Measurements from ENCODE around the gene CEP170B.
"Not testable (repeated sequence)": the region's sequence is repeated elsewhere in the genome, so short reads cannot be mapped to it uniquely, and the experiment has no call there.

CEP170B gene

GRCh38 chr14:104887623-104888488, 22.8 kb downstream of the CEP170B start:
- H3K4me2 ChIP-seq (ENCODE audit: low read depth, low read length, poor library complexity, severe bottlenecking), result no peak overlapping the region
- no peak overlapping the region for H3K9ac ChIP-seq (ENCODE audit: low read depth, low read length, poor library complexity, severe bottlenecking)
- no peak for TF ChIP-seq CTCF (conservative IDR thresholded peaks at IDR 0.05; ENCODE audit: low read length)
- no peak for TF ChIP-seq EZH2phosphoT487 (IDR thresholded peaks at IDR 0.05; ENCODE audit: borderline replicate concordance)
- no peak overlapping the region for H2AFZ ChIP-seq (ENCODE audit: low read length)
- H4K20me1 ChIP-seq (ENCODE audit: insufficient read depth, low read length, poor library complexity, severe bottlenecking), result no peaks in the 10 kb centered on the region
- no peaks in the 10 kb centered on the region for H3K4me1 ChIP-seq (ENCODE audit: insufficient read depth, low read length, poor library complexity, severe bottlenecking)
- no peaks in the 10 kb centered on the region for H3F3A ChIP-seq (ENCODE audit: low read depth)
- H3K4me3 ChIP-seq (ENCODE audit: low read length, poor library complexity, severe bottlenecking), result no peak overlapping the region
- H3K36me3 ChIP-seq (ENCODE audit: insufficient read depth, low read length), result no peaks in the 10 kb centered on the region
- H3K9me3 ChIP-seq (ENCODE audit: insufficient read depth, low read depth, low read length), result no peaks in the 10 kb centered on the region
- H3K79me2 ChIP-seq (ENCODE audit: insufficient read depth, low read length), result no peaks in the 10 kb centered on the region
- no peaks in the 10 kb centered on the region for H3K9me2 ChIP-seq (replicated peaks; ENCODE audit: low read depth, low read length)
- no peaks in the 10 kb centered on the region for H3K27me3 ChIP-seq (ENCODE audit: insufficient read depth, low read length, poor library complexity, severe bottlenecking)

- Histone ChIP-seq H4K20me1 (ENCODE audit: insufficient read depth, low read length, poor library complexity, severe bottlenecking) (no peaks in the 10 kb centered on the region), H3K9ac (ENCODE audit: low read depth, low read length, poor library complexity, severe bottlenecking) (no peak overlapping the region), H3K27me3 (ENCODE audit: insufficient read depth, low read length, poor library complexity, severe bottlenecking) (no peaks in the 10 kb centered on the region), H3F3A (ENCODE audit: low read depth) (no peaks in the 10 kb centered on the region), H3K4me2 (ENCODE audit: low read depth, low read length, poor library complexity, severe bottlenecking) (no peak overlapping the region), H2AFZ (ENCODE audit: low read length) (no peak overlapping the region), H3K4me1 (ENCODE audit: insufficient read depth, low read length, poor library complexity, severe bottlenecking) (no peaks in the 10 kb centered on the region), H3K9me3 (ENCODE audit: insufficient read depth, low read depth, low read length) (no peaks in the 10 kb centered on the region), H3K4me3 (ENCODE audit: low read length, poor library complexity, severe bottlenecking) (no peak overlapping the region), H3K36me3 (ENCODE audit: insufficient read depth, low read length) (no peaks in the 10 kb centered on the region), H3K79me2 (ENCODE audit: insufficient read depth, low read length) (no peaks in the 10 kb centered on the region), H3K9me2 (replicated peaks; ENCODE audit: low read depth, low read length) (no peaks in the 10 kb centered on the region)
- no peak for TF ChIP-seq CTCF (conservative IDR thresholded peaks at IDR 0.05; ENCODE audit: low read length)
- no peak for TF ChIP-seq EZH2phosphoT487 (IDR thresholded peaks at IDR 0.05; ENCODE audit: borderline replicate concordance)
These were observed 23.7 kb downstream of the CEP170B start for GRCh38 chr14:104888489-104889374.

GRCh38 chr14:104889375-104889757, 24.3 kb downstream of the CEP170B start:
- no peaks in the 10 kb centered on the region for H3F3A ChIP-seq (ENCODE audit: low read depth)
- H3K79me2 ChIP-seq (ENCODE audit: insufficient read depth, low read length), result no peaks in the 10 kb centered on the region

DNA sequence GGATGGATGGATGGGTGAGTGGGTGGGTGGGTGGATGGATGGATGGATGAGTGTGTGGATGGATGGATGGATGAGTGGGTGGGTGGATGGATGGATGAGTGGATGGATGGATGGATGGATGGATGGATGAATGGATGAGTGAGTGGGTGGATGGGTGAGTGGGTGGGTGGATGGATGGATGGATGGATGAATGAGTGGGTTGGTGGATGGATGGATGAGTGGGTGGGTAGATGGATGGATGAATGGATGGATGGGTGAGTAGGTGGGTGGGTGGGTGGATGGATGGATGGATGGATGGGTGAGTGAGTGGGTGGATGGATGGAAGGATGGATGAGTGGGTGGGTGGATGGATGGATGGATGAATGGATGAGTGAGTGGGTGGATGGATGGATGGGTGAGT, 25.2 kb downstream of the CEP170B start:
- H3K9me3 ChIP-seq (ENCODE audit: insufficient read depth, low read depth, low read length); H3K4me2 ChIP-seq (ENCODE audit: low read depth, low read length, poor library complexity, severe bottlenecking); H3F3A ChIP-seq (ENCODE audit: low read depth); H3K36me3 ChIP-seq (ENCODE audit: insufficient read depth, low read length); H3K27me3 ChIP-seq (ENCODE audit: insufficient read depth, low read length, poor library complexity, severe bottlenecking); H3K4me1 ChIP-seq (ENCODE audit: insufficient read depth, low read length, poor library complexity, severe bottlenecking); H3K9ac ChIP-seq (ENCODE audit: low read depth, low read length, poor library complexity, severe bottlenecking); H3K4me3 ChIP-seq (ENCODE audit: low read length, poor library complexity, severe bottlenecking); H3K79me2 ChIP-seq (ENCODE audit: insufficient read depth, low read length); H4K20me1 ChIP-seq (ENCODE audit: insufficient read depth, low read length, poor library complexity, severe bottlenecking); H2AFZ ChIP-seq (ENCODE audit: low read length); H3K9me2 ChIP-seq (replicated peaks; ENCODE audit: low read depth, low read length): not testable (repeated sequence)

More at GRCh38 chr14:104889375-104889757, 24.3 kb downstream of the CEP170B start:
- Histone ChIP-seq H3K4me2 (ENCODE audit: low read depth, low read length, poor library complexity, severe bottlenecking) (no peak overlapping the region), H4K20me1 (ENCODE audit: insufficient read depth, low read length, poor library complexity, severe bottlenecking) (no peaks in the 10 kb centered on the region), H3K27me3 (ENCODE audit: insufficient read depth, low read length, poor library complexity, severe bottlenecking) (no peaks in the 10 kb centered on the region), H3K9me2 (replicated peaks; ENCODE audit: low read depth, low read length) (no peaks in the 10 kb centered on the region), H3K4me3 (ENCODE audit: low read length, poor library complexity, severe bottlenecking) (no peak overlapping the region), H3K4me1 (ENCODE audit: insufficient read depth, low read length, poor library complexity, severe bottlenecking) (no peaks in the 10 kb centered on the region), H2AFZ (ENCODE audit: low read length) (no peak overlapping the region), H3K36me3 (ENCODE audit: insufficient read depth, low read length) (no peaks in the 10 kb centered on the region), H3K9me3 (ENCODE audit: insufficient read depth, low read depth, low read length) (no peaks in the 10 kb centered on the region), H3K9ac (ENCODE audit: low read depth, low read length, poor library complexity, severe bottlenecking) (no peak overlapping the region)
- no peak for TF ChIP-seq EZH2phosphoT487 (IDR thresholded peaks at IDR 0.05; ENCODE audit: borderline replicate concordance)
- no peak for TF ChIP-seq CTCF (conservative IDR thresholded peaks at IDR 0.05; ENCODE audit: low read length)

All from Loucy (cell line).